Vagina (tissue), 2 donors: ENCODE measurements around the gene GPBP1L1. TPM values are rescaled to one million over a fixed set of nuclear protein-coding genes. Genes with fewer than 3 reads are reported as not detected.

Experiments used
- DNase-seq, 2 donors: peaks; one replicate each; pipeline ENCODE4 v3.0.0-alpha.2; 2017; ENCODE audit errors: extremely low spot score in 2 of 2
- H3K27ac ChIP-seq: fragments of 200-600 bp; sonication (generic); one replicate; pipeline ENCODE4 v1.5.1; 2019
- H3K27me3 ChIP-seq: fragments of 200-600 bp; sonication (generic); one replicate; pipeline ENCODE4 v1.5.1; 2019
- H3K36me3 ChIP-seq, 2 donors: fragments of 200-600 bp; sonication (generic); one replicate each; pipeline ENCODE4 v1.5.1; 2017 to 2019
- H3K4me1 ChIP-seq: fragments of 200-600 bp; sonication (generic); one replicate; pipeline ENCODE4 v1.5.1; 2019
- H3K4me3 ChIP-seq, 2 donors: fragments of 200-600 bp; sonication (generic); 1 replicate in 1 of 2; 2 replicates in 1 of 2; pipeline ENCODE4 v1.5.1; 2016 to 2019
- H3K9me3 ChIP-seq: fragments of 200-600 bp; sonication (generic); one replicate; pipeline ENCODE4 v1.5.1; 2019
- CTCF ChIP-seq, 3 experiments: fragments of 450-650 bp in 2 of 3; fragments of 200-600 bp in 1 of 3; sonication (generic) in 1 of 3; IDR thresholded peaks; one replicate each; pipeline ENCODE4 v1.5.1; 2017 to 2019; ENCODE audit warnings: antibody characterized with exemption in 3 of 3, mild to moderate bottlenecking in 2 of 3, moderate library complexity in 2 of 3
- POLR2A ChIP-seq, 2 donors: fragments of 450-650 bp; IDR thresholded peaks; one replicate each; pipeline ENCODE4 v1.6.1; 2017; ENCODE audit warnings: antibody characterized with exemption in 2 of 2, mild to moderate bottlenecking in 2 of 2, moderate library complexity in 2 of 2
- POLR2AphosphoS5 ChIP-seq, 2 donors: sonication (generic); formaldehyde crosslinking; IDR thresholded peaks; one replicate each; pipeline ENCODE4 v1.9.0; 2017; ENCODE audit warnings: antibody characterized with exemption in 2 of 2, mild to moderate bottlenecking in 2 of 2, low read depth in 1 of 2; ENCODE audit not compliant: insufficient read depth in 1 of 2
- intact Hi-C: fragments of 100-400 bp; cut with DNase I; formaldehyde crosslinking; loops from one replicate; pipeline ENCODE4 v1.15.1; 2023
- total RNA-seq: library from RNA; depleted of rRNA; stranded (reverse); fragments of >200 nt; gene quantifications from one replicate; pipeline ENCODE4 v1.2.3, GENCODE V29; 2016

The GPBP1L1 gene
- total RNA-seq, 1 donor from 2014 or later: 109 TPM

- peaks cover 68% of the 10 kb centered on the region for H3K4me1 ChIP-seq
- intact Hi-C loops: no loop called here
Measured at GRCh38 chr1:45667321-45668111, 18.8 kb downstream of the GPBP1L1 start.

GRCh38 chr1:45666836-45667235 is 19.5 kb downstream of the GPBP1L1 start:
- Histone ChIP-seq H3K4me3 (no peak overlapping the region), H3K36me3 (no peaks in the 10 kb centered on the region), H3K9me3 (no peaks in the 10 kb centered on the region), H3K4me1 (peaks cover 64% of the 10 kb centered on the region), H3K27ac (no peak overlapping the region), H3K27me3 (no peaks in the 10 kb centered on the region)
- intact Hi-C loops: no loop called here
- no peak for DNase-seq
- no peak for TF ChIP-seq POLR2A (IDR thresholded peaks at IDR 0.05)
- TF ChIP-seq CTCF (IDR thresholded peaks at IDR 0.05): no peak
- no peak for TF ChIP-seq POLR2AphosphoS5 (IDR thresholded peaks at IDR 0.05; ENCODE audit: insufficient read depth in 1 of 2, low read depth in 1 of 2)

More at GRCh38 chr1:45667321-45668111, 18.8 kb downstream of the GPBP1L1 start:
- no peak for DNase-seq
- Histone ChIP-seq H3K9me3 (no peaks in the 10 kb centered on the region), H3K36me3 (no peaks in the 10 kb centered on the region), H3K27ac (no peak overlapping the region), H3K4me3 (no peak overlapping the region), H3K27me3 (no peaks in the 10 kb centered on the region)
- TF ChIP-seq CTCF (IDR thresholded peaks at IDR 0.05): no peak
- TF ChIP-seq POLR2A (IDR thresholded peaks at IDR 0.05): no peak
- no peak for TF ChIP-seq POLR2AphosphoS5 (IDR thresholded peaks at IDR 0.05; ENCODE audit: insufficient read depth in 1 of 2, low read depth in 1 of 2)

GRCh38 chr1:45660336-45660735 is 26.0 kb downstream of the GPBP1L1 start:
- no peaks in the 10 kb centered on the region for H3K9me3 ChIP-seq
- H3K4me3 ChIP-seq: no peak overlapping the region
- H3K4me1 ChIP-seq: peaks cover 14% of the 10 kb centered on the region
- no peak overlapping the region for H3K27ac ChIP-seq
- no peaks in the 10 kb centered on the region for H3K27me3 ChIP-seq
- intact Hi-C loops: no loop called here
- no peak for TF ChIP-seq POLR2AphosphoS5 (IDR thresholded peaks at IDR 0.05; ENCODE audit: insufficient read depth in 1 of 2, low read depth in 1 of 2)
- no peak for TF ChIP-seq POLR2A (IDR thresholded peaks at IDR 0.05)
- no peak for TF ChIP-seq CTCF (IDR thresholded peaks at IDR 0.05)
- DNase-seq: no peak
- peaks cover 0 to 35% of the 10 kb centered on the region in 2 donors for H3K36me3 ChIP-seq

- no peak for TF ChIP-seq CTCF (IDR thresholded peaks at IDR 0.05)
- no peak for TF ChIP-seq POLR2AphosphoS5 (IDR thresholded peaks at IDR 0.05; ENCODE audit: insufficient read depth in 1 of 2, low read depth in 1 of 2)
- no peak for TF ChIP-seq POLR2A (IDR thresholded peaks at IDR 0.05)
Measured at GRCh38 chr1:45659222-45659621, 27.1 kb downstream of the GPBP1L1 start.

GRCh38 chr1:45658171-45658570 is 28.2 kb downstream of the GPBP1L1 start:
- TF ChIP-seq POLR2AphosphoS5 (IDR thresholded peaks at IDR 0.05; ENCODE audit: insufficient read depth in 1 of 2, low read depth in 1 of 2) (no peak), CTCF (IDR thresholded peaks at IDR 0.05) (no peak)
- Histone ChIP-seq H3K9me3 (no peaks in the 10 kb centered on the region), H3K4me3 (no peak overlapping the region), H3K27me3 (no peaks in the 10 kb centered on the region), H3K36me3 (peaks cover 0 to 56% of the 10 kb centered on the region in 2 donors), H3K4me1 (peaks cover 7% of the 10 kb centered on the region), H3K27ac (no peak overlapping the region)
- DNase-seq: no peak
- intact Hi-C loops: no loop called here

More at GRCh38 chr1:45659222-45659621, 27.1 kb downstream of the GPBP1L1 start:
- Histone ChIP-seq H3K9me3 (no peaks in the 10 kb centered on the region), H3K27ac (no peak overlapping the region), H3K4me3 (no peak overlapping the region), H3K36me3 (peaks cover 0 to 46% of the 10 kb centered on the region in 2 donors), H3K27me3 (no peaks in the 10 kb centered on the region), H3K4me1 (peaks cover 14% of the 10 kb centered on the region)
- intact Hi-C loops: no loop called here
- no peak for DNase-seq
